Liver (tissue), 9 donors: ENCODE measurements around the gene PPM1E. TPM values are rescaled to one million over a fixed set of nuclear protein-coding genes. Genes with fewer than 3 reads are reported as not detected.

Source experiments
- DNase-seq: peaks from one replicate; pipeline ENCODE4 v3.0.0-alpha.2; 2017; ENCODE audit warnings: low spot score
- H3K27ac ChIP-seq, 2 donors: one replicate each; pipeline ENCODE4 v1.7.0; 2013; ENCODE audit warnings: inconsistent platforms in 2 of 2, low read length in 2 of 2, control low read depth in 1 of 2, low read depth in 1 of 2, mild to moderate bottlenecking in 1 of 2
- H3K27me3 ChIP-seq, 4 donors: one replicate each; pipeline versions ENCODE4 v1.6.1 to v1.7.0; 2013; ENCODE audit warnings: low read length in 3 of 4, inconsistent platforms in 1 of 4, mild to moderate bottlenecking in 1 of 4, moderate library complexity in 1 of 4; ENCODE audit not compliant: control insufficient read depth in 4 of 4, insufficient read depth in 4 of 4
- H3K36me3 ChIP-seq, 4 donors: one replicate each; pipeline versions ENCODE4 v1.6.1 to v1.7.0; 2013; ENCODE audit warnings: low read length in 3 of 4, mild to moderate bottlenecking in 3 of 4, low read depth in 1 of 4, moderate library complexity in 1 of 4; ENCODE audit not compliant: control insufficient read depth in 4 of 4, insufficient read depth in 3 of 4
- H3K4me1 ChIP-seq, 4 donors: one replicate each; pipeline versions ENCODE4 v1.6.1 to v1.7.0; 2013; ENCODE audit warnings: low read length in 3 of 4, mild to moderate bottlenecking in 3 of 4, moderate library complexity in 1 of 4; ENCODE audit not compliant: control insufficient read depth in 4 of 4, insufficient read depth in 4 of 4
- H3K4me3 ChIP-seq, 3 donors: one replicate each; pipeline versions ENCODE4 v1.6.1 to v1.7.0; 2013; ENCODE audit warnings: low read length in 3 of 3, control low read depth in 1 of 3, low read depth in 1 of 3, mild to moderate bottlenecking in 1 of 3
- H3K9ac ChIP-seq, 2 donors: one replicate each; pipeline ENCODE4 v1.7.0; 2013; ENCODE audit warnings: low read length in 2 of 2, mild to moderate bottlenecking in 2 of 2, moderate library complexity in 2 of 2, control low read depth in 1 of 2, low read depth in 1 of 2
- H3K9me3 ChIP-seq, 4 donors: one replicate each; pipeline versions ENCODE4 v1.6.1 to v1.7.0; 2013; ENCODE audit warnings: low read length in 3 of 4; ENCODE audit not compliant: control insufficient read depth in 4 of 4
- CTCF ChIP-seq: fragments of 150-350 bp; IDR thresholded peaks from 2 replicates; pipeline ENCODE4 v1.5.1; 2017; ENCODE audit warnings: improper control_type of control experiment, low read depth, low read length; ENCODE audit not compliant: missing input control
- EGR1 ChIP-seq, 2 donors: IDR thresholded peaks; 2 replicates each; pipeline ENCODE4 v1.6.1; 2016 to 2018; ENCODE audit warnings: antibody characterized with exemption in 2 of 2, low read depth in 2 of 2
- FOXA1 ChIP-seq: IDR thresholded peaks from 2 replicates; pipeline ENCODE4 v1.6.1; 2016; ENCODE audit warnings: antibody characterized with exemption
- FOXA2 ChIP-seq: IDR thresholded peaks from 2 replicates; pipeline ENCODE4 v1.6.1; 2016; ENCODE audit warnings: antibody characterized with exemption
- GABPA ChIP-seq, 2 donors: IDR thresholded peaks in 1 of 2; conservative IDR thresholded peaks in 1 of 2; 2 replicates each; pipeline ENCODE4 v1.6.1; 2016; ENCODE audit warnings: antibody characterized with exemption in 2 of 2, mild to moderate bottlenecking in 1 of 2, moderate library complexity in 1 of 2
- HNF4A ChIP-seq, 2 donors: conservative IDR thresholded peaks; 2 replicates each; pipeline ENCODE4 v1.6.1; 2016; ENCODE audit warnings: antibody characterized with exemption in 2 of 2, mild to moderate bottlenecking in 2 of 2
- HNF4G ChIP-seq: IDR thresholded peaks from 2 replicates; pipeline ENCODE4 v1.6.1; 2016; ENCODE audit warnings: antibody characterized with exemption
- JUND ChIP-seq, 2 donors: IDR thresholded peaks; 2 replicates each; pipeline ENCODE4 v1.6.1; 2016; ENCODE audit warnings: antibody characterized with exemption in 2 of 2
- MAX ChIP-seq: IDR thresholded peaks from 2 replicates; pipeline ENCODE4 v1.6.1; 2016; ENCODE audit warnings: antibody characterized with exemption
- NR2F2 ChIP-seq: IDR thresholded peaks from 2 replicates; pipeline ENCODE4 v1.6.1; 2016; ENCODE audit warnings: antibody characterized with exemption
- RAD21 ChIP-seq, 2 donors: IDR thresholded peaks; 2 replicates each; pipeline ENCODE4 v1.6.1; 2016; ENCODE audit warnings: antibody characterized with exemption in 2 of 2, mild to moderate bottlenecking in 2 of 2
- REST ChIP-seq: IDR thresholded peaks from 2 replicates; pipeline ENCODE4 v1.6.1; 2016; ENCODE audit warnings: antibody characterized with exemption, mild to moderate bottlenecking
- RXRA ChIP-seq, 2 donors: IDR thresholded peaks; 2 replicates each; pipeline ENCODE4 v1.6.1; 2017 to 2018; ENCODE audit warnings: antibody characterized with exemption in 2 of 2, mild to moderate bottlenecking in 1 of 2
- SP1 ChIP-seq: IDR thresholded peaks from 2 replicates; pipeline ENCODE4 v1.6.1; 2018; ENCODE audit warnings: antibody characterized with exemption, mild to moderate bottlenecking
- TAF1 ChIP-seq: conservative IDR thresholded peaks from 2 replicates; pipeline ENCODE4 v1.6.1; 2016; ENCODE audit warnings: antibody characterized with exemption, mild to moderate bottlenecking
- YY1 ChIP-seq: IDR thresholded peaks from 2 replicates; pipeline ENCODE4 v1.6.1; 2016; ENCODE audit warnings: antibody characterized with exemption, mild to moderate bottlenecking
- WGBS: extraction: QIAGEN DNeasy Blood & Tissue Kit; methylation state at CpG from one replicate; pipeline ENCODE4 v1.1.7; 2013; 5-methylcytosine and 5-hydroxymethylcytosine counted together
- polyA plus RNA-seq, 2 donors: library from polyadenylated mRNA; stranded (reverse) in 1 of 2; unstranded in 1 of 2; fragments of 200-250 nt in 1 of 2; fragments of >200 nt in 1 of 2; fragmentation: Nextera tagmentation in 1 of 2; extraction: Ambion mirVana in 1 of 2; gene quantifications; one replicate each; pipeline versions ENCODE4 v1.2.1 to v1.2.3, GENCODE V29; 2013 to 2015
- total RNA-seq, 2 donors: library from RNA; depleted of rRNA; stranded (reverse); fragments of >200 nt; gene quantifications; one replicate each; pipeline ENCODE4 v1.2.3, GENCODE V29; 2014
- TF ChIP-seq, protein P1 (sequence below): IDR thresholded peaks from 2 replicates; pipeline ENCODE4 v1.6.1; 2016; ENCODE audit warnings: antibody characterized with exemption
- TF ChIP-seq, protein P2 (sequence below): IDR thresholded peaks from 2 replicates; pipeline ENCODE4 v1.6.1; 2016; ENCODE audit warnings: antibody characterized with exemption
- donor health status: healthy.
- donor health status: healthy.
- donor health status: healthy.
- donor health status: healthy.
- donor health status: healthy.

PPM1E gene
- total and polyA plus RNA-seq, 4 donors = 0.25 to 0.61 (median 0.50) TPM; not detected in 1

- peak overlapping the region; percentile 23 to 64 for H3K27ac ChIP-seq
- no peaks in the 10 kb centered on the region for H3K36me3 ChIP-seq
- H3K4me1 ChIP-seq = peaks cover 0 to 10% (median under 1%) of the 10 kb centered on the region in 4 donors
- H3K9ac ChIP-seq = no peak overlapping the region
- H3K4me3 ChIP-seq = no peak overlapping the region
- DNase-seq = no peak
- H3K27me3 ChIP-seq = no peaks in the 10 kb centered on the region
- peaks cover 4 to 12% (median 7%) of the 10 kb centered on the region in 4 donors for H3K9me3 ChIP-seq
- TF ChIP-seq, protein P1, sequence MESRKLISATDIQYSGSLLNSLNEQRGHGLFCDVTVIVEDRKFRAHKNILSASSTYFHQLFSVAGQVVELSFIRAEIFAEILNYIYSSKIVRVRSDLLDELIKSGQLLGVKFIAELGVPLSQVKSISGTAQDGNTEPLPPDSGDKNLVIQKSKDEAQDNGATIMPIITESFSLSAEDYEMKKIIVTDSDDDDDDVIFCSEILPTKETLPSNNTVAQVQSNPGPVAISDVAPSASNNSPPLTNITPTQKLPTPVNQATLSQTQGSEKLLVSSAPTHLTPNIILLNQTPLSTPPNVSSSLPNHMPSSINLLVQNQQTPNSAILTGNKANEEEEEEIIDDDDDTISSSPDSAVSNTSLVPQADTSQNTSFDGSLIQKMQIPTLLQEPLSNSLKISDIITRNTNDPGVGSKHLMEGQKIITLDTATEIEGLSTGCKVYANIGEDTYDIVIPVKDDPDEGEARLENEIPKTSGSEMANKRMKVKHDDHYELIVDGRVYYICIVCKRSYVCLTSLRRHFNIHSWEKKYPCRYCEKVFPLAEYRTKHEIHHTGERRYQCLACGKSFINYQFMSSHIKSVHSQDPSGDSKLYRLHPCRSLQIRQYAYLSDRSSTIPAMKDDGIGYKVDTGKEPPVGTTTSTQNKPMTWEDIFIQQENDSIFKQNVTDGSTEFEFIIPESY = no peak
- TF ChIP-seq CTCF (no peak), HNF4G (no peak), FOXA1 (no peak)
These were observed 157.9 kb downstream of the PPM1E start for GRCh38 chr17:58913552-58913951.

DNA sequence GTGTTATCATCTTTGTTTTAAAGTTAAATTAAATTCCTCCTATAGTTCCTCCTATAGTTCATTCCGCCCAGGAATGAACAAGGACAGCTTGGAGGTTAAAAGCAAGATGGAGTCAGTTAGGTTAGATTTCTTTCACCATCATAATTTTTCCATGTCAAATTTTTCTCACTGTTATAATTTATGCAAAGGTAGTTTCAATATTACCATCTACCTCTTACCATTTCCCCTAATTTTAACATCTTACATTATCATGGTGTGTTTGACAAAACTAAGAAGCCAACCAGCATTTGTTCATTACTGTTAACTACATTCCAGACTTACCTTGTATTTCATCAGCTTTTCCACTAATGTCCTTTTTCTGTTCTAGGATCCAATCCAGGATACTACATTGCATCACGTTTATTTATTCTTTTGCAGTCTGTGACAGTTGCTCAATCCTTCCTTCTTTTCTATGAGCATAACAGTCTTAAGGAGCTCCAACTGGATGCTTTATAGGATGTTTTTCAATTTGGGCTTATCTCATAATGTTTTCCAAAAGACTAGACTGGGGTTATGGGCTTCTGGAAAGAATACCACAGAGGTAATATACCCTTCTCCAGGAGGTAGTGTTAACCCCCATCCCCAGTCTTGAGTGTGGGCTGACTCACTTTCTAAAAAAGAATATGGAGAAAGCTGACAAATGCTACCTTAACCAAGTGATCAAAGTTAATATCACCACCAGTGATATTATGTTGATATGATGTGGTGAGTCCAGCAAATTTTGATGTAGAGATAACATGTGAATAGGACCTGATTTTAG, 158.5 kb downstream of the PPM1E start:
- 52% methylated on average over 2 of the region's 2 CpGs for WGBS
- H3K27ac ChIP-seq = peak overlapping the region; percentile 23 to 64
- H3K36me3 ChIP-seq = no peaks in the 10 kb centered on the region
- peak; percentile 51 to 54 for TF ChIP-seq RAD21 (IDR thresholded peaks at IDR 0.05)
- TF ChIP-seq HNF4G = no peak
- peak; percentile 58 to 84 for TF ChIP-seq RXRA (IDR thresholded peaks at IDR 0.05)
- TF ChIP-seq JUND (IDR thresholded peaks at IDR 0.05) = peak; percentile 74 to 94
- TF ChIP-seq GABPA (IDR thresholded peaks at IDR 0.05 in 1 of 2, conservative IDR thresholded peaks at IDR 0.05 in 1 of 2) = no peak
- peak; percentile 19 for TF ChIP-seq MAX
- TF ChIP-seq CTCF = no peak
- TF ChIP-seq NR2F2 = no peak
- peak; percentile 18 for TF ChIP-seq REST
- peak; percentile 72 to 84 for TF ChIP-seq HNF4A (conservative IDR thresholded peaks at IDR 0.05)
- no peak for TF ChIP-seq TAF1
- peak; percentile 51 for TF ChIP-seq SP1
- peak; percentile 84 for TF ChIP-seq FOXA2
- peak; percentile 76 for TF ChIP-seq YY1
- TF ChIP-seq EGR1 (IDR thresholded peaks at IDR 0.05; ENCODE audit: low read depth in 2 of 2) = peak in 1 of 2 donors; percentile 70
- TF ChIP-seq FOXA1 = peak; percentile 78
- TF ChIP-seq, protein P1 = peak; percentile 83
- TF ChIP-seq, protein P2, sequence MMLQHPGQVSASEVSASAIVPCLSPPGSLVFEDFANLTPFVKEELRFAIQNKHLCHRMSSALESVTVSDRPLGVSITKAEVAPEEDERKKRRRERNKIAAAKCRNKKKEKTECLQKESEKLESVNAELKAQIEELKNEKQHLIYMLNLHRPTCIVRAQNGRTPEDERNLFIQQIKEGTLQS = peak; percentile 93
- DNase-seq = no peak
- peaks cover 0 to 10% (median under 1%) of the 10 kb centered on the region in 4 donors for H3K4me1 ChIP-seq
- H3K9me3 ChIP-seq = peaks cover 4 to 12% (median 7%) of the 10 kb centered on the region in 4 donors
- H3K27me3 ChIP-seq = no peaks in the 10 kb centered on the region
- no peak overlapping the region for H3K4me3 ChIP-seq
- no peak overlapping the region for H3K9ac ChIP-seq
